Measurements from ENCODE around the gene CHST11. TPM values are rescaled to one million over a fixed set of nuclear protein-coding genes. Genes with fewer than 3 reads are reported as not detected.

Gene CHST11
- total and polyA plus RNA-seq, 4 donors = 0.57 to 11.1 (median 3.7) TPM

- Histone ChIP-seq H3K4me3 (ENCODE audit: low read depth in 1 of 3, low read length in 3 of 3) (no peak overlapping the region), H3K27ac (ENCODE audit: low read depth in 1 of 2, low read length in 2 of 2) (no peak overlapping the region), H3K4me1 (ENCODE audit: control insufficient read depth in 4 of 4, insufficient read depth in 4 of 4, low read length in 3 of 4) (peaks cover 0 to 3% (median 0%) of the 10 kb centered on the region in 4 donors), H3K9me3 (ENCODE audit: control insufficient read depth in 4 of 4, low read length in 3 of 4) (no peaks in the 10 kb centered on the region), H3K27me3 (ENCODE audit: control insufficient read depth in 4 of 4, insufficient read depth in 4 of 4, low read length in 3 of 4) (no peaks in the 10 kb centered on the region), H3K9ac (ENCODE audit: low read depth in 1 of 2, low read length in 2 of 2) (no peak overlapping the region), H3K36me3 (ENCODE audit: control insufficient read depth in 4 of 4, insufficient read depth in 3 of 4, low read depth in 1 of 4, low read length in 3 of 4) (no peaks in the 10 kb centered on the region)
- no peak for DNase-seq (ENCODE audit: low spot score)
- no peak for TF ChIP-seq HNF4G (IDR thresholded peaks at IDR 0.05)
- TF ChIP-seq REST (IDR thresholded peaks at IDR 0.05) = no peak
- no peak for TF ChIP-seq CTCF (IDR thresholded peaks at IDR 0.05; ENCODE audit: low read depth, low read length, missing input control)
- TF ChIP-seq HNF4A (conservative IDR thresholded peaks at IDR 0.05) = no peak
- no peak for TF ChIP-seq ZBTB33 (IDR thresholded peaks at IDR 0.05)
- no peak for TF ChIP-seq YY1 (IDR thresholded peaks at IDR 0.05)
- TF ChIP-seq JUND (IDR thresholded peaks at IDR 0.05) = no peak
- no peak for TF ChIP-seq MAX (IDR thresholded peaks at IDR 0.05)
- TF ChIP-seq TAF1 (conservative IDR thresholded peaks at IDR 0.05) = no peak
- TF ChIP-seq FOXA2 (IDR thresholded peaks at IDR 0.05) = no peak
- TF ChIP-seq GABPA (IDR thresholded peaks at IDR 0.05 in 1 of 2, conservative IDR thresholded peaks at IDR 0.05 in 1 of 2) = no peak
- TF ChIP-seq SP1 (IDR thresholded peaks at IDR 0.05) = no peak
- no peak for TF ChIP-seq RXRA (IDR thresholded peaks at IDR 0.05)
- TF ChIP-seq RAD21 (IDR thresholded peaks at IDR 0.05) = no peak
- TF ChIP-seq ATF3 (IDR thresholded peaks at IDR 0.05) = no peak
- no peak for TF ChIP-seq EGR1 (IDR thresholded peaks at IDR 0.05; ENCODE audit: low read depth in 2 of 2)
- no peak for TF ChIP-seq FOXA1 (IDR thresholded peaks at IDR 0.05)
- no peak for TF ChIP-seq NR2F2 (IDR thresholded peaks at IDR 0.05)
- 59% methylated on average over 7 of the region's 7 CpGs for WGBS
Measured at GRCh38 chr12:104505095-104505818, 48.5 kb downstream of the CHST11 start.

Data from liver (tissue), 9 donors.